ENCODE results near the gene POLDIP2. TPM values are rescaled to one million over a fixed set of nuclear protein-coding genes. Genes with fewer than 3 reads are reported as not detected.

Gene POLDIP2
- total RNA-seq, 1 donor from 2014 or later, result 103 TPM

- Histone ChIP-seq H3K36me3 (ENCODE audit: control insufficient read depth, insufficient read depth, low read length) (no peaks in the 10 kb centered on the region), H3K4me3 (ENCODE audit: low read depth, low read length) (no peak overlapping the region), H3K27me3 (ENCODE audit: control insufficient read depth, insufficient read depth, low read length) (peaks cover 7% of the 10 kb centered on the region)
- no peak for DNase-seq (ENCODE audit: low read depth)
- TF ChIP-seq CTCF (IDR thresholded peaks at IDR 0.05; ENCODE audit: insufficient read depth, low read length, poor library complexity, severe bottlenecking), result no peak
These were observed 50.3 kb downstream of the POLDIP2 start for GRCh38 chr17:28306954-28307401.

GRCh38 chr17:28298449-28298848 lies 58.9 kb downstream of the POLDIP2 start:
- no peak for TF ChIP-seq CTCF (IDR thresholded peaks at IDR 0.05; ENCODE audit: insufficient read depth, low read length, poor library complexity, severe bottlenecking)
- Histone ChIP-seq H3K36me3 (ENCODE audit: control insufficient read depth, insufficient read depth, low read length) (no peaks in the 10 kb centered on the region), H3K4me3 (ENCODE audit: low read depth, low read length) (no peak overlapping the region), H3K27me3 (ENCODE audit: control insufficient read depth, insufficient read depth, low read length) (no peaks in the 10 kb centered on the region)
- DNase-seq (ENCODE audit: low read depth), result no peak

Other genes with a start within 250 kb of the POLDIP2 start
- gene TMEM97, start 38.3 kb downstream of the POLDIP2 start, total RNA-seq, result 25.1 and 25.6 TPM in 2 replicates
- 39.7 and 40.0 TPM in 2 replicates for gene IFT20, start 22.1 kb downstream of the POLDIP2 start, total RNA-seq
- 85.9 and 99.7 TPM in 2 replicates for gene TNFAIP1, start 21.8 kb downstream of the POLDIP2 start, total RNA-seq
- not detected in 2 replicates for gene SEBOX, start 7.7 kb upstream of the POLDIP2 start, total RNA-seq
- 0.27 TPM in 1 of 2 replicates, not detected in the other for gene VTN, start 12.8 kb upstream of the POLDIP2 start, total RNA-seq
- gene SARM1, start 14.2 kb upstream of the POLDIP2 start, total RNA-seq, result 10.1 and 12.0 TPM in 2 replicates
- 5.2 and 6.2 TPM in 2 replicates for gene SLC46A1, start 48.7 kb upstream of the POLDIP2 start, total RNA-seq
- not detected in 2 replicates for gene SLC13A2, start 116.1 kb upstream of the POLDIP2 start, total RNA-seq
- gene FOXN1, start 148.8 kb upstream of the POLDIP2 start, total RNA-seq, result not detected in 2 replicates
- 40.6 and 49.4 TPM in 2 replicates for gene UNC119, start 195.1 kb upstream of the POLDIP2 start, total RNA-seq
- 52.9 and 65.2 TPM in 2 replicates for gene PIGS, start 214.0 kb upstream of the POLDIP2 start, total RNA-seq
- 20.8 and 30.3 TPM in 2 replicates for gene ALDOC, start 219.4 kb upstream of the POLDIP2 start, total RNA-seq
- gene SPAG5, start 241.5 kb upstream of the POLDIP2 start, total RNA-seq, result 8.4 and 9.7 TPM in 2 replicates

Data from kidney epithelial cell (primary cell).